Measurements from ENCODE around the gene BARD1.
"Not testable (repeated sequence)": the region's sequence is repeated elsewhere in the genome, so short reads cannot be mapped to it uniquely, and the experiment has no call there.

BARD1 gene

DNA sequence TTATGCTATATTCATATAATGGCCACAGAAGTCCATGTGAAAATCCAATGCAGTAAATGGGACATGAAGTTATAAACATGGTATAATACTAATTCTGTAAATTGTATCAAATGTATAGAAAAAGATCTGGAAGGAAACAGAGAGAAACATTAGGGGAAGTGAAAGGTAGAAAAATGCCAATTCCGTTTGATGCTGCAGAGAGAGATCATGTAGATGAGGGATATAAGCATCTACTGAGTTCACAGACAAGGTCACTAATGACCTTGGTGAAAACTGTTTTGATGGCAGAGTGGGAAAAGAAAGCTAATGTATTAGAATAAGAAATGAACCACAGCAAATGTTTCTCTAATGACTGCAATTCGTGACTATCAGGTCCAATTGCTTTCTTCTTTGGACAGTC is 56.0 kb downstream of the BARD1 start:
- DNase-seq = no peak

DNA sequence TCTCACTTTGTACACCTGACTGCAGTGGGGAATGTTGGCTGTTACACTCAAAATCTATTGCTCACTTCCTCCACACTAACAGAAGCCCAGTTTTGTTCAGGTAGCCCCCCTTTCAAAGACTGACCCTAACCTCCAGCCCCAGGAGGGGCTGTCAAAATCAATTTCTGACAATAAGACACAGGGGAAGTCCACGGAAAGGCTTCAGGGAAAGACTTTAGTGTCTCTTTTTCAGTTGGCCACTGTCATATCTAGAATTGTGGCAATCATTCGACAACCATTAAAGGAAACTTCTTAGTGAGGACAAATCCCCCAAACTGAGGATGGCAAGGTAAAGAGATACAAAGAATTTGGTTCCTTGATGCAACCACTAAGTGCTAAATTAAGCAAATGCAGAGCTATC is 59.0 kb downstream of the BARD1 start:
- no peak for DNase-seq

DNA sequence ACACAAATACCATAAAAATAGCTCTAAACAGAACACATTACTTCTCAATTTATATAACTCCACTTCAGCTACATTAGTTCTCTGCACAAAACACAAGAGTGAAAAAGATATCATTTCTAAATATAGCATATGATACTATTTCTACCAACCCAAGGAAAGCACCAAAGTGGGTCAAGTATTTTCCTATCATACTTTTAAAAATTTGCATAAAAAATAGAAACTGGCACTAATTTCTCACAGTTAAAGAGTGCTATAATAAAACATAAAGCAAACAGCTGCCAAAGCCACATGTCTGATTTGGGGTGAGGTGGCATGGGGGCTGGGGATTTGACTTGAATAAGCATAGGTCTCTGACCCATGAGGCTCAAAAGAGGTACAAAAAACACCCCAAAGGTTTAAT is 61.5 kb downstream of the BARD1 start:
- DNase-seq = no peak

DNA sequence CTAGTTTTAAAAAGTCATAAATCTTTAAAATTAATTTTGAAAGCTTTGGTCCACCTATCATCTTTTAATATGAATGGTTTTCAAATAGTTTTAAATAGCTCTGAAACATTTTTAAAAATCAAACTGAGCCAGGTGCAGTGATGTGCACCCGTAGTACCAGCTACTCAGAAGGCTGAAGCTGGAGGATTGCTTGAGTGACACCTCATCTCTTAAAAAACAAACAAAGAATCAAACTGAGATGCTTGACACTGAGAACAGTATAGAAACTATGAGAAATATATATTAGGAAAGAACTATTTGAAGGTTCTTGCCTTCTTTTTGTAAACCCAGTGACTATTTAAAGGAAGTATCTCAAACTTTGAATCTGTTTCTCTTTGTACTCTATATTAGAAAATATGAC is 67.4 kb downstream of the BARD1 start:
- no peak for DNase-seq

DNA sequence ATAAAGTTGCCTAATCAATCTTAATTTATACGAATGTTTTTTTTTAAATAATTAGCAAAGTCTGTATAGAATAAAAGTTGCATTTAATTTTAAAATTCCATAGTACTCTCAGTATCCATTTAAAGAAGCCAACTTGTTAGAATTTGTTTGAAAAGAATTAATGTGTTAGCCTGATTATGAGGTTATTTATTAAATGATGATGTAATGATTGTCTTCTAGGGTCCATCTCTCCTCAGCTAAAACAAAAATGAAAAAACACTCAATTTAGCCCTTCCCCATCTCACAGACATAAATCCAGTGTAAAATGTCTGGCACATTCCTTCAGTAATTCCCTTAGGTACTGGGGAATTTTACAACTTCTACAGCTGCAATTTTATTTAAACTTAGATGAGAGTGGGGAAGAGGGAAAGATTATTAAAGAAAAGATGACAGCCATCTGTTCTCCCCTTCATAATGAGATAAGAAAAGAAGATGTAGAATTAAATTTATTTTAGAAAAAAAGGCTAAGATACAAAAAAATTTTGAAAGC is 68.6 kb downstream of the BARD1 start:
- DNase-seq = no peak

DNA sequence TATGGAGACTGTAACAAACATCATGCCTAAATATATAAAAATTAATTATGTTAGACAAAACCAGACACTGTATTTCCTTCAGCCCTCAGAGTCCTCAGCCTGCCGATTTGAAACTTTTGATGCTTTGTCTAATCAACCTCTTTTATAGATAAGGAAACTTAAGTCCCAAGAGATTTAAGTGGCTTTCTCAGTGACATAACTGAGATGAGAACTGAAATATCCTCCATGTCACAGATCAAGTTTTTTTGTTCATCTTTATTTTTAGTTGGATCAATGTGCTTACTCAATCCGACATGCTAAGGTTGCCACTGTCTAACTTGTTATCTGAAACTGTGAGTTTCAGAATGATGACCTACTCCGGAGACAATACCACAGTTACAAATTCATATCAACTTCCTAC is 72.3 kb downstream of the BARD1 start:
- DNase-seq = no peak

DNA sequence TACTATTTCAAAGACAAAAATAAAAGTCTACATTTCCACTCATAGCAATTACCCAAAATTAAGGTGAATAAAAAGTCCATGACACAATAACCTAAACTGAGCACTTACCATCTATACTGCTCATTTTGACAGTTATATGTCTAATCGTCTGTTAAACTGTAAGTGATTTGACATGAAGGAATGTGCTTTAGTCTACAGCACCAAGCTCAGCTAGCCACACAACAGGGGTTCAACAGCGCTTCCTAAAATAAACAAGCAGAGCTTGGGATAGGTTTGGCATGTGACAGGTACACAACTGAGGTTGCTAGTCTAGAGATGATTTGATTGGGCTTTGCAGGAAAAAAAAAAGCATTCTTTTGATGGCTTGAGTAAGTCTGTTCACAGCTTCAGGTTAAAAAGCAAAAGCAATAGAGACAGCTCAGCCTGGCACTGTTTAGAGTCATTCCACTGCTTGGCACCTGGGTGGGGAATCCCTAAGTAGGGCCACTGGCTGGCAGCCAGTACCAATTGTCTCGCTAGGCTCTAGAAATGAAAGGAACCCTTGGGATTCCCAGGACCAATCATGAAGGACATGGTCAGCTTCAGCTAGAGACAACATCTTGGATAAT is 78.6 kb downstream of the BARD1 start:
- DNase-seq = no peak

DNA sequence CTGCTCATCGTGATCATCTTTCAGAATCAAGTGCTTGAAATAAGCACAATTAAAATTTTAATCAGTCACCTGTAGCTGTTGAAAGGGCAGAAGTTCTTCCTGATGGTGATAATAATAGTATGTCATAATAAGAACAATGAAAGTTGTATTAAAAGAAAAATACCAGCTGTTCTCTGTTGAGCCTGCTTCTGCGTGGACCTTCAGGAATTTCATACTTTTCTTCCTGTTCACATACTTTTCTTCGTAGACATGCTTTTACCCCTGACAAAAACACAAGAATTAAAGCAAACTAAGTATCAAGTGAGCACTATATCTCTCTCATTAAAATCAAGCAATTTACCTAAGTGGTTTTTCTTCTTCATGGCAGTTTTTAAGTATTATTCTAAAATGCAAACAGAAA is 79.2 kb downstream of the BARD1 start:
- no peak for DNase-seq

DNA sequence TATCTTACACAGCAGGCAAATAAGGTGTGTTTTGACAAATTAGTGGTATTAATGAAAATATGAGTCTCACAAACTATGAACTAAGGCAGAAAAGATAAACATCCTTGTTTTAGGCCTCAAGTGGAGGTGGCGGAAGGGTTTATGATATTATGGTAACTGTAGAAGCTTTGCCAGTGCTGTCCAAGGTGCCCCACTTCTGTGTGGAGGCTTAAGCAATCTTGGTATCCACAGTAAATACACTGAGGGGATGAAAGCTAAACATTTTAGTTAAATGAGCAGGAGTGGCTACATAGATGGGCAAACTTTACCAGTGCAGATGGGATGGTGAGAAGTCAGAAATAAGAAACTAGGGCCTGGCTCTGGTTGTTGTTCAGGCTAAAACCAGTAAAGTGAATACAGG is 84.7 kb downstream of the BARD1 start:
- no peak for DNase-seq

DNA sequence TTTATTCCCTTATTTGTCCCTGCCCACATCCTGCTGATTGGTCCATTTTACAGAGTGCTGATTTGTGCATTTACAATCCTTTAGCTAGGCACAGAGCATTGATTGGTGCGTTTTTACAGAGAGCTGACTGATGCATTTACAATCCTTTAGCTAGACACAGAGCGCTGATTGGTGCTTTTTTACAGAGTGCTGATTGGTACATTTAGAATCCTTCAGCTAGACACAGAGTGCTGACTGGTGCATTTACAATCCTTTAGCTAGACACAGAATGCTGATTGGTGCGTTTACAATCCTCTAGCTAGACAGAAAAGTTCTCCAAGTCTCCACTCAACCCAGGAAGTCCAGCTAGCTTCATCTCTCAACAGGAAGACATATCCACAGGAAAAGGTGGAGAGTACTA is 91.6 kb downstream of the BARD1 start:
- not testable (repeated sequence) for DNase-seq

DNA sequence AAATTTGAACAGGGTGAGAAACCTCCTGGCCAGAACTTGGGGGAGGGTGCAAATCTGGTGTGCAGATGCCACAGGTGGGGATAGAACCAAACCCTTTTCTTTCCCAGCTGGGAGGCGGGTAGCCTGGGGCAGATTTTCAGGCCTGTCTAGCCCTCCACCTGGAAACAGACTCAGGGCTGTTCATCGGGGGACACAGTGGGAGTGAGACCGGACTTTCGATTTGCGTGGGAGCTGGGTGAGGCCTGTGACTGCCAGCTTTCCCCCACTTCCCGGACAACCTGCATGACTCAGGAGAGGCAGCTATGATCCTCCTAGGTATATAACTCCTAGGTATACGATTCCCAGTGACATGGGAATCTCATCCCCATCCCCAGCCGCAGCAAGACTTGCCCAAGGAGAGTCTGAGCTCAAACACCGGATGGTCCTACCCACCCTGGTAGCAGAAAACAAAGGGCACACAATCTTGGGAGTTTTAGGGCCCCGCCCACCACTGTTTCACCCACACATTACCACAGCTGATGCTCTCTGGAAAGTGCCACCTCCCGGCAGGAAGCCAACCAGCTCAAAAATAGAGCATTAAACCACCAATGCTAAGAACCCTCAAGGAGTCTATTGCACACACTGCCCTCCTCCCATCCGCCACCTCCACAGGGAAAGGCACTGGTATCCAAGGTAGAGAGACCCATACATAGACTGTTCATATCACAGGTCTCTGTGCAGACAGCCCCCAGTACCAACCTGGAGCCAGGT is 92.5 kb downstream of the BARD1 start:
- DNase-seq = no peak

DNA sequence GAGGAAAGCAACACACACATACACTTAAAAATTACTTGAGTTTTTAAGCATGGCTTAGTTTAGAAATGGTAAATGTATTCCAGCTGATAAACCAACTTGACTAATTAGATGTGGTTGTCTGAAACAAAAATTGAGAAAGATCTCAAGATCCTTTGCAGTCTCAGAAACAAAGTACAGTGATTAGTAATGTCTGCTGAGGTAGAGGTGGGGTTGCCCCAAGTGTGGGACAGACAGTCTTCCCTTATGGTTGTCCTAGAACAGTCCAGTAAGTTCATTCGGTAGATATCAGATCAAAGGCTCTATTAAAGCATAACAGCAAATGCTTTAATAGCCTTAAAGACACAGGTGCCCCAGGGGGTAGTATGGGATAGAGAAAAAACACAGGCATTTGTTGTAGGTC is 94.5 kb downstream of the BARD1 start:
- no peak for DNase-seq

DNA sequence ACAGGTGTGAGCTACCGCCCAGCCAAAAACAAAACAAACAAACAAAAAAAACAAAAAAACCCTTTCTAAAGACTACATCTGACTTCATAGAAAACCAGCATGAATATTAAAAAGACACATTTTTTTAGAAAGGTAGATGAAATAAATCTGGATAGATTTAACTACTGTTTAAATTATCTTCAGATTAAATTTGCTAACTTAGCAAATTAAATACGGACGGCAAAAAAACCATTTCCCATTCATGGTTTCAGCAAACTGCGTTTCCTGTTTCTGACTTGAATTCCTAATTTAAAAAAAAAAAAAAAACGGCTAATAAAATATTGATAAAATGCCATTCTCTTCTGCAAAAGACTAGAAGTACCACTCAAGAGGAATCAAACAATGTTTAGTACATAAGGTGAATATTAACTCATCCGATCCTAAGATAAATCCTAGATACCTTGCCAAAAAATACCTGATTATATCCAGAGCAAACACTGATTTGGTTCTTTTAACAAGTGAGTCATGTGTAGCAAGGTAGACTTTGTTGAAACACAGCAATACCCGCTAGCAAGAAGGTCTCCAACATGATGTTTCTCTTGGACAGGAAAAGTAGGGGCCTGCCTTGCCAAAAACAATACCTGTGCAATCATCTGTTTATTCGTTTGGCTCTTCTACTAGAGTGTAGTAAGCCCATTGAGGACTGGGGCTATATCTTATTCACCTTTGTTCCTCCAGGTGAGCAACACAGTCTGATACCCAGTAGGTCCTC is 96.2 kb downstream of the BARD1 start:
- no peak for DNase-seq

DNA sequence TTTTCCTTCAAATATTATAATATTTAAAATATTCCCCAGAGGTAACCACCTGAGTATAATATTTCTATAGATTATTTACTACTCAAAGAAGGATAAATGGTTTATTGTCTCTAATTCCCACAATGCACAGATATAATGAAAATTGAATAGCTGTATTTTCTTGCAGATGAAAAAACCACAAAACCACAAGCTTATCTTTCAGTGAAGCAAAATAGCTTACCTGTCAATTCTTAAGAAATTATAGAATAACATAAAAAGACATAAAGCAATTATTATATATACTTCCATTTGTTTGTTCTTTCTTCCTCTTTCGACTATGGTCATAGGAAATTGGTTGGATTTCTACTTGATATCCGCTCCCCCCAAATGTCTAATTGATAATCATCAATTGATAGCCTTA is 98.8 kb downstream of the BARD1 start:
- no peak for DNase-seq

DNA sequence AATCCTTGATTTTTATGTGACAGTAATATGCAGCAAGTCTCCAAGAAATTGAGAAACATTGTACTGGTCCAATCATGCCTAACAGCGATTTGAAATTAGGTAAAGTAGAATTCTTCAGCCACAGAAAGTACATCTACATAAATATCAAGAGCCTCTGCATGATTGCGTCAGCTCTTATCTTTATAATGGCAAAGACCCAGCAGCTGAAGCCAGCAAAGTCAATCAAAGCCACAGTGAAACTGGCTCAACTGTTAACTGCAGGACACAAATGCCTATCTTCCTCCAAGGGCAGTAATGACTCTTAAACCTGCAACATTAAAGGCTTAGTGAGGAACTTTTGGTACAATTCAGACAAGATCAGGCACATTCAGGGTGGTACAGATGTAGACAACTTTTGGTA is 102.5 kb downstream of the BARD1 start:
- no peak for DNase-seq

DNA sequence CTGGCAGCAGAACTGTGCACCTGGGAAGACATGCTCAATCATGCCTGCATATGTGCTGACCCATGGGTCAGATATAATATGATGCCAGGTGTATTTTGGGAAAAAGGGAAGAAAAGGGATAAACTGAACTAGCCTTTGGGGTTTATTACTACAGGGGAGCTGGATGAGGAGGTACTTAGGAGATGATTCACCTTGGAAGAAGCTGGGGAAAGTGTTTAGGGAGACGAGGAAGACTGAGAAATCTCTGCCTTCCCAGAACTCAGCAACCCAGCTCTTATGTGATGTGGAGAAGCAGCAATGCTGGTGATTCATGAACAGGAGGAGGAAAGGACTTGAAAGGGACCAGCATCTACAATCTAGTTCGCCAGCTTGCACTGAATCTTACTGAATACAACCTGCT is 110.2 kb downstream of the BARD1 start:
- DNase-seq = no peak

DNA sequence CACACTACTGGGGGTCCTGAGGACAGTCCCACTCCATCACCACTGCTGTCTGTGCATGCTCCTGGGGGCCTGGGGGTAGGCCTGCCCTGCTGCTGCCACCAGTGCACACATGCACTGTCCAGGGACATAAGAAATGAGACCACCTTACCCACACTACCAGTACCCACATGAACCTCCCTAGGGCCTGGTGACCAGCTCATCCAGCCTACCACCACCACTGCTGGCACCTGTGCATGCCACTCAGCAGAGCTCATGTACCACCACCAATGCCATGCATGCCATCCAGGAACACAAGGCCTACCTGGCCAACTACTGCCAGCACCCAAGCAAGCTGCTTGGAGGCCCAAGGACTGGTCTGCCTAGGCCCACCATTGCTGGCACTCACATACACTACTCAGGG is 112.8 kb downstream of the BARD1 start:
- DNase-seq = no peak

DNA sequence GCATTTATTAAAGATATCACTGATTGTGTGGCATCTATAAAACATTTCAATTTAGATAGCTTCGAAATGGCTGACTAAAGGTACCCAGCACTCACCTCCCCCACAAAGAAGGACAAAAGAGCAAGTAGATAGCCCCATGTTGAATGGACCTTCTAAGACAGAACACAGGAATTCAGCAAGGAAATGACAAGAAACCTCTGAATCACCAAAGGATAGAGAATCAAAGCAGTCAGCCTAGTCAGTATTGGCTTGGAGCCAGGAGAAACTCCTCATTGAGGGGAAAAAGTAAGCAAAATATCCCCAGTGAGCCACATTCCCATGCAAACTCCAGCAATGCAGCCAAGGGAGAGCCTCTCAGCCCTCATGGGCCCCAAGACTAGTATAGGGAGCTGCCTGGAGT is 113.7 kb downstream of the BARD1 start:
- DNase-seq = no peak

DNA sequence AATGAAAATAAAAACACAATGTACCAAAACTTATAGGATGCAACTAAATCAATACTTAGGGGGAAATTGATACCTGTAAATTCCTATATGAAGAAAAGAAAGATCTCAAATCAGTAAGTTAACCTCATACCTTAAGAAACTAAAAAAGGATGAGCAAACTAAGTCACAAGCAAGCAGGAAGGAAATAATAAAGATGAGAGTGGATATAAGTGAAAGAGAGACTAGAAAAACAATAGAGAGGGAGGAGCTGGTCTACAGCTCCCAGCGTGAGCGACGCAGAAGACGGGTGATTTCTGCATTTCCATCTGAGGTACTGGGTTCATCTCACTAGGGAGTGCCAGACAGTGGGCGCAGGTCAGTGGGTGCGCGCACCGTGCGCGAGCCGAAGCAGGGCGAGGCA is 125.9 kb downstream of the BARD1 start:
- not testable (repeated sequence) for DNase-seq

DNA sequence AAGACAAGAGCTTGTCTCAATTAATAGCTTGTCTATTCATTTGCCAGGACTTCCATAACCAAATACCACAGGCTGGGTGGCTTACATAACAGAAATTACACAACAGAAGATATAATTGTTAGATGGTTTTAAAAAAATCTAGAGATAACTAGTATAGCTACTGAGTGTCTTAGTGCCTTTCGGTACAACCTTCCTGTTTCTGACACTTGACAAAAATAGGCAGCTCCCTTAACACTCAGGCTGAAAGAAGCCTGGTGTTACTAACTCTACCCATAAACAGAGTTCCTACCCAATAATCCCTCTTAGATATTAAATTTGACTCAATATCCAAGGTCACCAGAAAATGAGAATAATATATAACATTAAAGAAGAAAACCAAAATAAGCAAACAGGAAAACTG is 129.7 kb downstream of the BARD1 start:
- DNase-seq = no peak

DNA sequence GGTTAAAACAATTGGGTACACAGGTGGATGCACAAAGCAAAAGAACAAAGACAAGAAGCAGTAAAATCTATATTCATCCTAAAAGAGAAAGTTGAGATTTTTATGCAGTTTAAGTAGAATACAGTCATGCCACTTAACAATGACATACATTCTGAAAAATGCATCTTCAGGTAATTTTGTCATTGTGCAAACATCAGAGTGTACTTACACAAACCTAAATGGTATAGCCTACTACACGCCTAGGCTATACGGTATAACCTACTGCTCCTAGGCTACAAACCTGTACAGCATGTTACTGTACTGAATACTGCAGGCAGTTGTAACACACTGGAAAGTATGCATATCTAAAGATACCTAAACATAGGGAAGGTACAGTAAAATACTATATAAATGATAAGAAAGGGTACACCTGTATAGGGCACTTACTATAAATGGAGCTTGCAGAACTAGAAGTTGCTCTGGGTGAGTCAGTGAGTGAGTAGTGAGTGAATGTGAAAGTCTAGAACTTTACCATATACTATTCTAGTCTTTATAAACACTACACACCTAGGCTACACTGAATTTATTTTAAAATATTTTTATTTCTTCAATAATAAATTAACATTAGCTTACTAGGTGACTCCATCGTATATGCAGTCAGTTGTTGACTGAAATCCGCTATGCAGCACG is 132.9 kb downstream of the BARD1 start:
- no peak for DNase-seq
